Effector CD8-positive, alpha-beta T cell (primary cell): Measurements from ENCODE around the gene TSPAN12.
A peak's percentile ranks its signal among the peaks of the same experiment; 100 is the strongest.
"Not testable (repeated sequence)": the region's sequence is repeated elsewhere in the genome, so short reads cannot be mapped to it uniquely, and the experiment has no call there.

Experiments
- DNase-seq: peaks from one replicate; lab custom pipeline; 2025; lab: John Stamatoyannopoulos, UW

TSPAN12 gene

DNA sequence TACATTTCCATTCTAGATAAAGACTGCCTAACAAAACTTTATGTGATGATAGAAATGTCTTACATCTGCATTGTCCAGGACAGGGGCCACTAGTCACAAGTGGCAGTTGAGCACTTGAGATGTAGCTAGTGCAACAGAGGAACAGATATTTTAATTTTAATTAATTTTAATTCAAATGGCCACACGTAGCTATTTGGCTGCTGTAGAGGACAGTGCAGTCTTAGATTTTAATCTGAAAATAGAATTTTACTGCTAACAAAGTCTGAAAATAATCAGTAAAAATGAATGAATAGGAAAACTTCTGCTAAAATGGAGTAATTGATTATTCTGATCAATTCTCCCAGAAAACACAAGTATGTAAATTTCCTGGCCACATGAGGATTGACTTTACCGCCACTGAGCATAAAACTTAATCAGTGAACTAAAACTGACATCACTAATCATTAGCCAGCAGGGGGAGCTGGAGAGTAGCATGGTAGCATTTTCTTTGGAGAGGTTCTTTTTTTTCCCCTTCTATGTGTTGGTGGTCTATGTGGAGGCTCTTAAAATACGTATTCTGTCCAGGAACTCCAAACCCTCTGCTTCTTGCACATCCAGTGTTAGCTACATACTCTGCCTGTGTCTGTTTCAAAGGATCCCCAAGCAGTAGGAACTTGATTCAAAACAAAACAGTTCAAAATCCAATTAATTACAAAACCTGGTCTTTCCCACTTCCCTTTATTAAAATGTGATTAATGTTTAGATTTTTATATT lies 52.1 kb downstream of the TSPAN12 start:
- DNase-seq = peak; percentile 7

DNA sequence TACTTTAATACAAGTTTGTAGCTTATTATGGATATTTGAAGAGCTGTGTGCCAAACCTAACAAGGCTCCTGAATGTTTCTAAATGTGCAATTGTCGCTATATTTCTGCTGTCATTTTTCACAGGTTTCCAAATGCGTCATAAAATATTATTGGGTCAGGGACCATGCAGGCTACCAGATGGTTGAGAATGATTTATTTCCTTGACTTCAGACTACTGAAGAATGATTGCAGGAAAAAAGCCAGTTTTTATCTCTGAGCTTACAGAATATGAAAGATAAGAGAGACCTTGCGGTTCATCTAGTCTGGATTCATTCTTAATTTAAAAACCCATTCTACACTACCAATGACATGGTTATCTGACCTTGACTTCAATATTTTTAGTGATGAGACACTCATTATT lies 55.2 kb downstream of the TSPAN12 start:
- no peak for DNase-seq

DNA sequence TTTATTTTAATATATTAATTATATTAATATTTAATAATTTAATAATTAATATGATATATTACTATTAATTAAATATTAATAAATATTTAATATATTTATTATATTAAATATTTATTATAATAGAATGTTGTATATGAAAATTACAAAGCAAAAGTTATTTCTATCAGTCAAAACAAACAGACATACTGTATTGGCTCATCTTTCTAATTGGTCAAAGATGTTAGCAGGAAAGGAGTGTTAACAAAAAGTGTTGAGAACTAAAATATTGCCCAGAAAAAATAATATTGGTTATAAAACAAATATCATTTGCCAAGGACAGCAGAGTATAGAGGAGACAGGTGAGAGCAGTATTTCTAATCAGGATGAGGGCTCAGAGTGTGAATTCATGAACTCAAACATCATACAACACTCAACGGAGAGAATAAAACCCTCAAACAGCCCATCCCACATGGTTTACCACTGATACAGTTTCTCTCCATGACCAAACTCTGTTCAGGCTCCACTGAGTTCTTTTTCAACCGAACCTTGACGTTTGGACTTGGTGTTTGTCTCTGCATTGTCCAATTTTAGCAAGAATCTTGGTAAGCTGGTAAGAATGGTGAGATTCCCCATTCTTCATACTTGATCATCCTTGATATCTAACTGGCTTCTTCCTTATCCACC lies 58.0 kb downstream of the TSPAN12 start:
- DNase-seq = no peak

DNA sequence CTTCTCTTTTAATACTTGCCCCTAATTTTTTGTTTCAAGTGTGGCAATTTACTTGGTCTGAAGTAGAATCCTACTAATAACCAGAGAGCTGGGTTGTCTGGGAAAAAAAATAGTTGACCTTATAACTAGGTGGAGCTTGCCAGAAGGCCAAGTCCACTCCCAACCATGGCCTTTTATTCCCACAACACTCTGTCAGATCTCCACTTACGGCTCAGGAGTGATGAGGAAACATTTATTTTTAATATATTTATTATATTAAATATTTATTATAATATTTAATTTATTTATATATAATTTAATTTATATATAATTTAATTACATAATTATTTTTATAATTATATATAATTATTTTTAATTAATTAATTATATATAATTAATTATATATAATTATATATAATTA lies 58.8 kb downstream of the TSPAN12 start:
- DNase-seq = no peak

DNA sequence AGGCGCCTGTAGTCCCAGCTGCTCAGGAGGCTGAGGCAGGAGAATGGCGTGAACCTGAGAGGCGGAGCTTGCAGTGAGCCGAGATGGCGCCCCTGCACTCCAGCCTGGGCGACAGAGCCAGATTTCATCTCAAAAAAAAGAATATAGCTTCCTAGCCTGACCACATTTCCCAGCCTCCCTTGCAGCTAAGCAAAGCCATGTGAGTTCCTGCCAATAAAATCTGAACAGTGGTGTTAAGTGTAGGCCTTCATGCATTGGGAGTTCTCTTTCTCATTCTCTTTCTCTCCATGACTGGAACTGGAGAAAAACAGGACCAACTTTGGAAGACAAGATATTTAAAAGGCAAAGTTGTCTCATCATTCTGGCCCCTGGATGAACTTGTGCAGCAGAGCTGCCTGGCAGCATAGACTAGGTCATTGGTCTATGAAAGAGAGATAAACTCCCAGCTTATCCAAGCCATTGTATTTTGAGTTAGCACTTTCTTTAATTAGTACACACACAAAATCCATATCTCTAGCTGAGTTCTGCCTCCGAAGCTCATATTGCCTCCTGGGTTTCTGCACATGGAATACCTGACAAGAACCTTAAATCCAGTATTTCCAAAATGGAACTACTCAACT lies 60.8 kb downstream of the TSPAN12 start:
- DNase-seq = no peak

DNA sequence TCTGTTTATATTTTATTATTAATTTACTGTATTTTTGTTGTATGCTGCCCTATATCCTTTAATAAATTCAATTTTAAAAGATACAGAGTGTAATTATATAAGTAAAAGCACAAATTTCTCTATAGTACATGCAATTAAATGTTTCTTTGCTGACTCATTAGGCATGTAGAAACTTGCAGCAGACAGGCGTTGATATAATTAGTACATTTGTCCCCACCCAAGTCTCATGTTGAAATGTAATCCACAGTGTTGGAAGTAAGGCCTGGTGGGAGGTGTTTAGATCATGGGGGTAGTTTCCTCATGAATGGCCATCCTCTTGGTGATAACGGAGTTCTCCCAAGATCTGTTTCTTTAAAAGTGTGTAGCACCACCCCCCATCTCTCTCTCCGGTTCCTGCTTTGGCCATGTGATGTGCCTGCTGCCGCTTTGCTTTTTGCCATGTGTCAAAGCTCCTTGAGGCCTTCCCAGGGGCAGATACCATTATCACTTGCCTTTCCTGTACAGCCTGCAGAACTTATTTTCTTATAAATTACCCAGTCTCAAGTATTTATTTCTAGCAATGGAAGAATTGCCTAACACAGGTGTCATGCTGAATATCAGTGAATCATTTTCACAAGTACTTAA lies 63.7 kb downstream of the TSPAN12 start:
- DNase-seq = no peak

DNA sequence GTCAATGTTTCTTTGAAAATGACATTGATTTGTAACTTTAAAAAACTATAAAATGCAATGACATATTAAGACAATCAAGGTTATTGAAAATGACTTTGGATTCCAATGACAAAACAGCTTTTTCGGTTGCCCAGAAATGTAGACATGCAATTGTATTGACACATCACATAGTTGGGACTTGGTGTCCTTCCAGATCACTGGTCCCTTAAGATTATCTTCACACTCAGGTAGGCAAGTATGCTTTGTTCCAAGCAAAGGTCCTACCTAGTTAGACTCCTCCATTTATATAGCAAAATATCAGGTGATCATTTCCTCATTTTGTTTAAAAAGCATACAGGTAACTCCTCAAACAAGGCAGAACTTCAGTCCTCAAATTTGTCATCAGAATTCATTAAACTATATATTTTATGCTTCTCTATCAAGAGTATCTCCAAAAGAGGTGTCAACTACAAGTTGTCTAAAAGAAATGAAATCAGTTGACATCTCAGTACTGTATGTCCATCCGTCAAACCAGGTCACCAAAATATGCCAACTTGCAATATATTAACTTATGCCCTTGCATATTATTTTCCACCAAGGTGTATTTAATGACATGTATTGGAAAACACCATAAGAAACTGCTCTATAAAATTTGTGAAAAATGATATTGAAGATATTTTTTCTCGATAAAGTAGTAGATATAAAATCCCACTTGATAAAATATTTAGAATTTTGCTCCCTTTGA lies 64.6 kb downstream of the TSPAN12 start:
- no peak for DNase-seq

DNA sequence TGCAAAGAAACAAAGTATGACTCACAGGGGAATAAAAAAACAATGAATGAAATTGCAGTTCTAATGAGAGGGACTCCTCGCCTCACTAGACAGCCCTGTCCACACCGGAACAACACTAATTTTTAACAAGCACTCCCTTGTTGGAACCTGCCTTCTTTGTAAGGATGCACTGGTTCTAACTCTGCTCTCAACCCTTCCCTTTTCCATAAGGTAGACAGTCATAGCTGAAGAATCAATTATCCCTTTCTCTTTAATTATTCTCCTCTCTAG lies 65.1 kb downstream of the TSPAN12 start:
- no peak for DNase-seq

DNA sequence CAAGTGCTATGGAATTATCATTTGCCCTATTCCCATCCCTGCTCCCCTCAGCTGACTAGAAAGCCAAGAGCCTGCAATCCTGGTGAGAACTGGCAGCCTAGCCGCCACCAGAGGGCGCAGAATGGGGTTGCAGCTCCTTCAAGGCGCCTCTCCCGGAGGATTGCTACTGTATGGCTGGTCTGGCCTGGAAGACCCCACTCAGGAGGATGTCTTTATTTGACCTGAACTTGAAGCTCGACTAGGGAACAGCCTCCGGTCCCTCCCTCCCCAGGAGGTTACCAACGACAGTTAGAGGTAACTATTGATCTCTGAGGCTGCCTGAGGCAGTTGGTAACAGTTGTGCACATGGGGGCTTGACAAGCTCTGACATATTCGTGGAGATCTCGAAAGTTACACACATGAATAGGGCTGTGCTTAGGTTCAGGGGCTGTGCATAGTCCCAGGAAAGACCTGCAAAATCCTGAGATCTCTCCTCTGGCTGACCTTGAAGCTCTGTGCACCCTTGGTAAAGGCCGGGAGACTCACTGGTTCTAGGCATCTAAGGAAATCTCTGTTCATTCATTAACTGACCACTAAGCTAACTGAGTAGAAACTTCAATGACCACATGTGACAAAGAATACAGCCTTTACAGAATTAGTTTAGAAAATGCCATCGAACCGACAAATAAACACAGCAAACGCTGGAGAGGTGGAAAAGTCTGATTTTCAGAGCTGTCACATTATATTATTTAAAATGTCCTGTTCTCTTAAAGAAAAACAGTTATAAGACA lies 65.7 kb downstream of the TSPAN12 start:
- DNase-seq = peak; percentile 29

DNA sequence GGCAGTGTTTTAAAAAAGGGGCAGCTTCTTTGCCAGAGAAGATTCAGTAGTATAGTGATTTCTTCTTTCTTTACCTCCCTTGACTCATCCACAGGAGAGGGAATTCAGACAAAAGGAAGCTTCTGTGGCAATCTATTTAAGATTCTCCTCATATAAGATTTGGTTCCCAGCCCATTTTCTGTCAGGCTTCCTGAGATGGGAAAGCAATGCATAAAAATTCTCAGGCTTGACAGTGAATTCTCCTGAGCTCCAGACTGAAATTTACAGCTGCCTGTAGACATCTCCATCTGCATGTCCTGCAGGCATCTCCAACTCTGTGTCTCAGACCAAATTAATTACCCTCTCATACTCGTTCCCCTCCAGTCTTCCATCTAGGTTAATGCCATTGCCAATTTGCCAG lies 72.8 kb downstream of the TSPAN12 start:
- DNase-seq = no peak

DNA sequence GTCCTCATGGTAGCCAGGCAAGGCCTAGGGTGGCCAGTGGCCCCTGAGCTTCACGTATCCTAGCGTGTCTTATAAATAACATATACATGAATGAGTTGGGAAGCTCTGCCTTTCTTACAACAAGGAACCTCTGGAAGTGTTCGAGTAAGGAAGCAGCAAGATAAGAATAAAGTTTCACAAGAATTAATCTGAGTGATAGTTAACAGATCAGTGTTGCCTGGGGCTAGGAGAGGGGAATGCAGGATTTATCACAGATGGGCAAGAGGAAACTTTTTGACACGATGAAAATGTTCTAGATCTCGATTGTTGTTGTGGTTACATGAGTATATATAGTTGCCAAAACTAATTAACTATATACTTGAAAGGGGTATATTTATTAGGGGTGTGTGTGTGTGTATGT lies 74.2 kb downstream of the TSPAN12 start:
- no peak for DNase-seq

DNA sequence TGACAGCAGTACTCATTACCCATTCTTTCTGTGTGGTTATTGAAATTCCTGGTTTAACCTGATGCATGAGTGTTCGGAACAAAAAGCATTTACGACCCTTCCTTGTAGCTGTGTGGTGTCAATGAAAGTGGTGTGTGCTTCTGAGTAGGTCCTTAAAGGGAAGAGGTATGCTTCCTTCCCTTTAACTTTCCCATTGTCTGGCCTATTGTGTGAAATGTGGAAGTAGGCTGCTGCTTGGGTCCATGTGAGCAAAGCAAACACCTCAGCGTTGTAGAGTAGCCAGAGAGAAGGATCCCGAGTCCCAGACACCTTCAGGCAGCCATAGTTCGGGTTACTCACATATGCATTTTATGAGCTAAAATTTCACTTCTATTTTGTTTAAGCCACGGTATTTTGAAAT lies 74.7 kb downstream of the TSPAN12 start:
- no peak for DNase-seq

DNA sequence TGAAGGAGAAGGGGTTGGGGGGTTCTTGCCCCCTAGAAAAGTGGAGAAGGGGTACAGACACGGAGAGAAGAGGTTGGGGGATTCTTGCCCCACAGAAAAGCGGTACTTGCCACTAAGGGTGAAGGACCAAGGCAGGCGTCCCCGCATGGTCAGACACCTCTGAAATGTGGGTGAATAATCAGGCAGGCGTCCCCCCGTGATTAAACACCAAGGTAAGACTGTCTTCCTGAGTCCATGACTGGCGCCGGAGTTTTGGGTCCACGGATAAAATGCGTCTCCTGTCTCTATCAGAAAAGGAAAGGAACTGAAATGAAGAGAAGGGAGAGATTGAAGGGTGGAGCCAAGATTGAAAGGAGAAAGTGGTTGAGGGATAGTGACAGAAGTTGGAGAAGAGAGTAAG lies 76.0 kb downstream of the TSPAN12 start:
- DNase-seq = not testable (repeated sequence)

DNA sequence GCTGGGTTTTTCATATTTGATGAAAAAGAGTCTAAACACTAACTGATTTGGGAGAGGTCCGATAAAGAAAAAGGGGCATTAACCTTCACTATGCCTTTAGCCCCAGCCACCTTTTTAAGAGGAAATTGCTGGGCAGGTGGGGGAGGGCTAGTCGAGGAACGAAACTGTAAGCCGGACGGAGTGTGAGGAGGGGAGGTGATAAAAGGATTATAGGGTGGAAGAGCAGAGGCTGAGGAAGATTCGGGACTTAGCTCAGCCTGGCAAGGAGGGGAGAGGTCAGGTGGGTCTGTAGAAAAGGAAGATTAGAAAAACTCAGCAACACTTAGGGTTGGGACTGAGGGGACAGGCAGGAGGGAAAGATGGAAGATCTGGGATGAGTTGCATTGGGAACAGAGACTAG lies 77.0 kb downstream of the TSPAN12 start:
- no peak for DNase-seq

DNA sequence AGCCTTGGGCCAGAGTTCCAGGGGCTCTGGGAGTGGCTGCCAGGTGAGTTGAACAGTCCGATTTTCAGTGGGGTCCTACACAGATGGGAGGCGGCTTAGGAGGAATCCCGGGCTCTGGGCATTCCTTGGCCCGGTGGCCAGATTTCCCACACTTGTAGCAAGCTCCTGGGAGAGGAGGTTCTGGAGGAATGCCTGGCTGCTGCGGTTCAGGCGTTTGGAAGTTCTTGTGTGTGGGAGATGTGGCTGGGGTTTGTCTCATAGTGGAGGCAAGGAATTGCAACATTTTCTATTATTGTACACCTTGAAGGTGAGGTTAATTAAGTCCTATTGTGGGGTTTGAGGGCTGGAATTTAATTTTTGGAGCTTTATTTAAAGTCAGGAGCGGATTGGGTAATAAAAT lies 77.5 kb downstream of the TSPAN12 start:
- not testable (repeated sequence) for DNase-seq

DNA sequence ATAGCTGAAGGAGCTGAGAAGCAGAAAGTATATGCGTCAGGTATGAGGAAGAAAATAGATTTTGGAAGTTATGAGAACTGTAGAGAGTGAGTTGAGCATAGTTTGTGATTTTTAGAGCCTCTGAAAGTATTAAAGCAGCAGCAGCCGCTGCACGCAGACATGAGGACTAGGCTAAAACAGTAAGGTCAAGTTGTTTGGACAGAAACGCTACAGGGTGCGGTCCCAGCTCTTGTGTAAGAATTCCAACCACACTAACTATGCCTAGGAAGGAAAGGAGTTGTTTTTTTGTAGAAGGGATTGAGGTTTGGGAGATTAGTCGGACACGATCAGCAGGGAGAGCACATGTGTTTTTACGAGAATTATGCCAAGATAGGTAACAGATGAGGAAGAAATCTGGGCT lies 78.9 kb downstream of the TSPAN12 start:
- DNase-seq = not testable (repeated sequence)

DNA sequence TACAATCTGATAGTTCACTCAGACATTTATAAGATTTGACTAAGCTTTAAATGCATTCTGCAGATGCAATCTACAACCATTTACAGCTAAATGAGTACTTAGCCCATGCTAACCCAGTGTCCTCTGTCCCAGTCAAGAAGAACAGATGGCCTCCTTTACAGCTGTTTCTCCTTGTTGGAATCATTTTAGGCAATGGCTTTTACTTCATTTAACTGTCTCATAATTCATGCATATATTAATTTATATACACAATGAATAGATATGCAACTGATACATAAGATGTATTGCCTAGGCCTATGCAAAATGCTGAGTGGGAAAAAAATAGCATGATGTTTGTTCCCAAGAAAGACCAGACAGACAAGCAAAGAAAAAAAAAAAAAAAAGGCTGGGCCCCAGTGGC lies 82.2 kb downstream of the TSPAN12 start:
- no peak for DNase-seq

DNA sequence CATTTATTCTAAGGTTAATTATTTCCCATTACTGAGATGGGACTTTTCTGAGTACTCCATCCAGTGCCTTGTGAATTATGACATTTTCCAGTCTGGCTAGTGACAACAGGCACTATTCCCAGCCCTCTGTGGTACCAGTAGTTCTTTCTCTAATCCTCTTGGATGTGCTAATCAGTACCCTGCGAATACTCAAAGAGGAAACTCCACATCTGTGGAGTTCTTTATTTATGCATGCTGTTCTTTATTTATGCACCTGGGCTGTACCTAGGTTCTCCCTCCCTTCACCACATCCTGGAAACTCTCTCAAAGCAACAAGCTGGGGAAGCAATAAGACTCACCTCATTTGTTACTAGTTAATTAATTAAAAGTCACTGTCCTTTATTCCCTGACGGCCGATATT lies 83.5 kb downstream of the TSPAN12 start:
- no peak for DNase-seq

DNA sequence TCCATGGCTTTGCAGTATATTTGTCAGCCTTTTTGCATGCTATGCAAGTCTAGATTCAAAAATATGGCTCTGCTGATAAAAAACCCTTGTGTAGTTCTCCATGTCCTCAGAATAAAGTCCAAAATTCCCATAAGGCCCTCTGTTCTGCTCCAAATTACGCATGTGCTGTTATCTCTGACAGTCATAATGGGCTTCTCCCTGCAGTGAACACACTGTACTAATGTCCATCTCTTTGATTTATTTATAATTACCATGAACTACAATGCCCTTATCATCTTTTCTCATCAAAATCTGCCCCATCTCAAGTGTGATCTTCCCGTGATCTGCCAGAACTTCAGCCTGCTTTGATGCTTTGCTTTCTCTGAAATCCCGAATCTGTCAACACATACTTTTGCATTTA lies 87.7 kb downstream of the TSPAN12 start:
- DNase-seq = no peak

DNA sequence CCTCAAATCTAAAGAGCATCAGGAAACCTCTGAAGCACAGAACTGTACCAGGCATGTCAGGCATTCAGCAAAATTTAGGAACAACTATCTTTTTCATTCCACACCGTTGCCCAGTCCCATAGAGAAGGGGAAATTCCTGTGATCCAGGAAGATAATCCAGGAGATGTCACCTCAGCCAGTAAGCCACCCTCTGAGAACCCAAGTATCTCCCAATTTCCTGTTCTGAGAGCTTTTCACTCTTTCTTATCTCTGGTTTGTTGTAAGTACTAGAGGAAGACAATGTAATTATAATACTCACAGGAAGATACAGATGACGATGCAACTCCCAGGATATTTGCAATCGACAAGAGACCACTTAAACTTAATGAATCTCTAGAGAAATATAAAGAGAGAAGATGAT lies 97.1 kb downstream of the TSPAN12 start:
- no peak for DNase-seq

DNA sequence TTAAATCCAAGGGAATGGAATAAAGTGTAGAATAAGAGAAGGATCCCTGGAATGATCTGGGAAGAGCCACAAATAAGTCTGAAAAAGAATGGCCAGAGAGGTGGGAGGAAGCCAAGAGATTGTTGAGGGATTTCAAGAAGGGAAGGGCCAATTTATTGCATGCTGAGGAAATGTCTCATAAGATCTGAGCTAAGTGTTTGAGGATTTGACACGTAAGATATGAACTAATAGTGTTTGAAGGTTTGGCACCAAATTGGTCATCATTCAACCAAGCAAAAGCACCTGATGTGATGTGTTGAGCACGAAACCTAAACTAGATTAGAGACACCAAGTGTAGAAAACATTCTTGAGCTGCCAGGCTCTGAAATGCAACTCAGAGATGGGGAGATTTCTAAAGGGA lies 97.9 kb downstream of the TSPAN12 start:
- DNase-seq = no peak

DNA sequence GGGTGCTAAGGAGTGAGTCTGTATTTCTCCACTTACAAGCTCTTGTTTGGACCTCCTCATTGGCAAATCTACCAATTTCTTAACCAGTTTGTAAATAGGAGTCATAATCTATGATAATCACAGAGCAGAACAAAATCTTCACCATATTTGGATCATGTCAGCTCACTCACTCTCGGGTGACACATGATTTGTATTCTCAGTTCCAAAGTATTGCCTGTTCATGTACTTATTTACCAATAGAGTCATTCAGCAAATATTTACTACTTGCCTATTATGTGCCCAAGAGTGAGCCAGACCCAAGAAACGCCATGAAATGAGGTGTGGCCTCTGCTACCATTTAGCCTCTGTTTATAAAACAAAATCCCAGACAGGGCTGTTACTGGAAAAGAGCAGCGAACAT lies 114.8 kb downstream of the TSPAN12 start:
- no peak for DNase-seq
